ENCODE measurements around the gene THY1. TPM values are rescaled to one million over a fixed set of nuclear protein-coding genes. Genes with fewer than 3 reads are reported as not detected.

THY1 gene
- 2.1 and 6.3 TPM in 2 replicates for total RNA-seq
- polyA plus RNA-seq, result 6.8 and 7.5 TPM in 2 replicates

GRCh38 chr11:119422809-119423508 lies at the start of gene THY1:
TSS of gene THY1 (minus strand) at chr11:119423172. CDS start at chr11:119420905, 2,267 bp downstream.
- Histone ChIP-seq H3K27ac (no peak within 1 kb of the TSS), H3K36me3 (no peaks in the 10 kb centered on the region), H3K4me3 (peak within 1 kb of the TSS; percentile 24), H3K27me3 (peaks cover 33% of the 10 kb centered on the region), H3K4me1 (ENCODE audit: low read depth) (peaks cover 10% of the 10 kb centered on the region), H3K9me3 (ENCODE audit: low read depth) (no peaks in the 10 kb centered on the region)
- TF ChIP-seq CTCF (IDR thresholded peaks at IDR 0.05; ENCODE audit: low read depth, low read length), result no peak
- DNase-seq (ENCODE audit: low read depth in 1 of 2, low spot score in 1 of 2), result peak; percentile 21 to 48

GRCh38 chr11:119472186-119472855 lies 49.3 kb upstream of the THY1 start:
- peak in 1 of 2 donors; percentile 32 for DNase-seq (ENCODE audit: low read depth in 1 of 2, low spot score in 1 of 2)
- peaks cover 6% of the 10 kb centered on the region for H3K27me3 ChIP-seq
- H3K9me3 ChIP-seq (ENCODE audit: low read depth), result no peaks in the 10 kb centered on the region
- H3K27ac ChIP-seq, result no peak overlapping the region
- no peak overlapping the region for H3K4me3 ChIP-seq
- no peak for TF ChIP-seq CTCF (IDR thresholded peaks at IDR 0.05; ENCODE audit: low read depth, low read length)
- no peaks in the 10 kb centered on the region for H3K36me3 ChIP-seq
- no peaks in the 10 kb centered on the region for H3K4me1 ChIP-seq (ENCODE audit: low read depth)

- TF ChIP-seq CTCF (IDR thresholded peaks at IDR 0.05; ENCODE audit: low read depth, low read length), result no peak
- no peaks in the 10 kb centered on the region for H3K36me3 ChIP-seq
- no peak overlapping the region for H3K27ac ChIP-seq
- DNase-seq (ENCODE audit: low read depth in 1 of 2, low spot score in 1 of 2), result no peak
- H3K9me3 ChIP-seq (ENCODE audit: low read depth), result no peaks in the 10 kb centered on the region
- no peak overlapping the region for H3K4me3 ChIP-seq
- H3K4me1 ChIP-seq (ENCODE audit: low read depth), result no peaks in the 10 kb centered on the region
- no peaks in the 10 kb centered on the region for H3K27me3 ChIP-seq
Measured at GRCh38 chr11:119471329-119471728, 48.4 kb upstream of the THY1 start.

- no peaks in the 10 kb centered on the region for H3K4me1 ChIP-seq (ENCODE audit: low read depth)
- H3K27me3 ChIP-seq, result no peaks in the 10 kb centered on the region
- H3K36me3 ChIP-seq, result no peaks in the 10 kb centered on the region
- H3K9me3 ChIP-seq (ENCODE audit: low read depth), result no peaks in the 10 kb centered on the region
- H3K4me3 ChIP-seq, result no peak overlapping the region
- TF ChIP-seq CTCF (IDR thresholded peaks at IDR 0.05; ENCODE audit: low read depth, low read length), result no peak
- DNase-seq (ENCODE audit: low read depth in 1 of 2, low spot score in 1 of 2), result peak in 1 of 2 donors; percentile 89
- H3K27ac ChIP-seq, result no peak overlapping the region
Measured at GRCh38 chr11:119470317-119471291, 47.6 kb upstream of the THY1 start.

- no peak overlapping the region for H3K27ac ChIP-seq
- no peak for DNase-seq (ENCODE audit: low read depth in 1 of 2, low spot score in 1 of 2)
- TF ChIP-seq CTCF (IDR thresholded peaks at IDR 0.05; ENCODE audit: low read depth, low read length), result no peak
Measured at GRCh38 chr11:119469506-119469905, 46.5 kb upstream of the THY1 start.

More at GRCh38 chr11:119469506-119469905, 46.5 kb upstream of the THY1 start:
- no peaks in the 10 kb centered on the region for H3K4me1 ChIP-seq (ENCODE audit: low read depth)
- no peaks in the 10 kb centered on the region for H3K27me3 ChIP-seq
- no peak overlapping the region for H3K4me3 ChIP-seq
- no peaks in the 10 kb centered on the region for H3K36me3 ChIP-seq
- H3K9me3 ChIP-seq (ENCODE audit: low read depth), result no peaks in the 10 kb centered on the region
